ENCODE data around the gene TIMM17A. TPM values are rescaled to one million over a fixed set of nuclear protein-coding genes. Genes with fewer than 3 reads are reported as not detected.
A peak's percentile ranks its signal among the peaks of the same experiment; 100 is the strongest.

Gene TIMM17A
- total RNA-seq, 1 donor from 2014 or later: 139 TPM

GRCh38 chr1:201970334-201971159, 15.2 kb downstream of the TIMM17A start:
- H4K20me1 ChIP-seq (ENCODE audit: insufficient read depth, low read length): peaks cover 42% of the 10 kb centered on the region
- FAIRE-seq (no peak), DNase-seq (ENCODE audit: low read depth) (peak; percentile 28)
- no peak overlapping the region for H3K4me3 ChIP-seq (ENCODE audit: insufficient read depth, low read depth, low read length)
- H3K4me2 ChIP-seq (ENCODE audit: low read length): no peak overlapping the region
- H3K4me3 Mint-ChIP-seq (ENCODE audit: unreplicated experiment): no peak overlapping the region
- peaks cover 36% of the 10 kb centered on the region for H3K36me3 ChIP-seq (ENCODE audit: insufficient read depth, low read length)
- H2AFZ ChIP-seq (ENCODE audit: low read depth, low read length): no peak overlapping the region
- no peak overlapping the region for H3K9ac ChIP-seq (ENCODE audit: low read length)
- no peaks in the 10 kb centered on the region for H3K27me3 ChIP-seq (ENCODE audit: insufficient read depth, low read length)
- peaks cover 6% of the 10 kb centered on the region for H3K4me1 Mint-ChIP-seq (ENCODE audit: low read depth, unreplicated experiment)
- no peaks in the 10 kb centered on the region for H3K36me3 Mint-ChIP-seq (ENCODE audit: low read depth, unreplicated experiment)
- no peaks in the 10 kb centered on the region for H3K9me3 Mint-ChIP-seq (ENCODE audit: unreplicated experiment)
- no peak overlapping the region for H3K27ac Mint-ChIP-seq (ENCODE audit: unreplicated experiment)
- peaks cover 4% of the 10 kb centered on the region for H3K4me1 ChIP-seq (ENCODE audit: insufficient read depth, low read length)
- no peak overlapping the region for H3K27ac ChIP-seq (ENCODE audit: low read depth, low read length)
- H3K9me3 ChIP-seq (ENCODE audit: insufficient read depth, low read depth, low read length): no peaks in the 10 kb centered on the region
- H3K27me3 Mint-ChIP-seq (ENCODE audit: low read depth, unreplicated experiment): no peaks in the 10 kb centered on the region
- TF ChIP-seq EZH2 (IDR thresholded peaks at IDR 0.05; ENCODE audit: insufficient read depth, low read length): no peak
- H3K79me2 ChIP-seq (ENCODE audit: insufficient read depth, low read length): peaks cover 11% of the 10 kb centered on the region

- peak overlapping the region; percentile 87 for H3K9ac ChIP-seq (ENCODE audit: low read length)
Observed at GRCh38 chr1:201982082-201982622, 26.8 kb downstream of the TIMM17A start.

GRCh38 chr1:201982623-201983379, 27.5 kb downstream of the TIMM17A start, which contains the start of gene RNPEP:
RNPEP (plus strand) TSS chr1:201982648; CDS start chr1:201982667, 19 bp downstream.
- Histone ChIP-seq H3K9ac (ENCODE audit: low read length) (peak within 1 kb of the TSS; percentile 87), H3K27ac (ENCODE audit: low read depth, low read length) (peak within 1 kb of the TSS; percentile 57), H3K36me3 (ENCODE audit: insufficient read depth, low read length) (no peaks in the 10 kb centered on the region), H3K4me3 (ENCODE audit: insufficient read depth, low read depth, low read length) (peak within 1 kb of the TSS; percentile 89), H3K79me2 (ENCODE audit: insufficient read depth, low read length) (peaks cover 42% of the 10 kb centered on the region), H3K4me1 (ENCODE audit: insufficient read depth, low read length) (no peaks in the 10 kb centered on the region), H4K20me1 (ENCODE audit: insufficient read depth, low read length) (peaks cover 21% of the 10 kb centered on the region), H3K4me2 (ENCODE audit: low read length) (peak within 1 kb of the TSS; percentile 93), H3K9me3 (ENCODE audit: insufficient read depth, low read depth, low read length) (no peaks in the 10 kb centered on the region), H3K27me3 (ENCODE audit: insufficient read depth, low read length) (no peaks in the 10 kb centered on the region), H2AFZ (ENCODE audit: low read depth, low read length) (peak within 1 kb of the TSS; percentile 91)
- FAIRE-seq (no peak), DNase-seq (ENCODE audit: low read depth) (peak; percentile 69)
- Mint-ChIP-seq H3K4me1 (ENCODE audit: low read depth, unreplicated experiment) (peaks cover 14% of the 10 kb centered on the region), H3K36me3 (ENCODE audit: low read depth, unreplicated experiment) (peaks cover 3% of the 10 kb centered on the region), H3K4me3 (ENCODE audit: unreplicated experiment) (peak within 1 kb of the TSS; percentile 97), H3K27ac (ENCODE audit: unreplicated experiment) (peak within 1 kb of the TSS; percentile 84), H3K9me3 (ENCODE audit: unreplicated experiment) (no peaks in the 10 kb centered on the region), H3K27me3 (ENCODE audit: low read depth, unreplicated experiment) (peaks cover 2% of the 10 kb centered on the region)
- no peak for TF ChIP-seq CTCF (IDR thresholded peaks at IDR 0.05; ENCODE audit: insufficient read depth, low read depth, low read length)
- TF ChIP-seq EZH2 (IDR thresholded peaks at IDR 0.05; ENCODE audit: insufficient read depth, low read length): no peak

More at GRCh38 chr1:201982082-201982622, 26.8 kb downstream of the TIMM17A start:
- H4K20me1 ChIP-seq (ENCODE audit: insufficient read depth, low read length): peaks cover 15% of the 10 kb centered on the region
- Mint-ChIP-seq H3K27me3 (ENCODE audit: low read depth, unreplicated experiment) (peaks cover 2% of the 10 kb centered on the region), H3K4me1 (ENCODE audit: low read depth, unreplicated experiment) (peaks cover 14% of the 10 kb centered on the region), H3K27ac (ENCODE audit: unreplicated experiment) (peak overlapping the region; percentile 77), H3K9me3 (ENCODE audit: unreplicated experiment) (no peaks in the 10 kb centered on the region), H3K36me3 (ENCODE audit: low read depth, unreplicated experiment) (peaks cover 3% of the 10 kb centered on the region), H3K4me3 (ENCODE audit: unreplicated experiment) (peak overlapping the region; percentile 95)
- peak; percentile 6 for DNase-seq (ENCODE audit: low read depth)
- H3K27me3 ChIP-seq (ENCODE audit: insufficient read depth, low read length): no peaks in the 10 kb centered on the region
- no peaks in the 10 kb centered on the region for H3K4me1 ChIP-seq (ENCODE audit: insufficient read depth, low read length)
- peak overlapping the region; percentile 91 for H2AFZ ChIP-seq (ENCODE audit: low read depth, low read length)
- H3K79me2 ChIP-seq (ENCODE audit: insufficient read depth, low read length): peaks cover 41% of the 10 kb centered on the region
- H3K4me3 ChIP-seq (ENCODE audit: insufficient read depth, low read depth, low read length): peak overlapping the region; percentile 89
- TF ChIP-seq EZH2 (IDR thresholded peaks at IDR 0.05; ENCODE audit: insufficient read depth, low read length): no peak
- peak overlapping the region; percentile 93 for H3K4me2 ChIP-seq (ENCODE audit: low read length)
- no peak for FAIRE-seq
- no peaks in the 10 kb centered on the region for H3K9me3 ChIP-seq (ENCODE audit: insufficient read depth, low read depth, low read length)
- no peaks in the 10 kb centered on the region for H3K36me3 ChIP-seq (ENCODE audit: insufficient read depth, low read length)
- no peak overlapping the region for H3K27ac ChIP-seq (ENCODE audit: low read depth, low read length)
